DND-41 (cell line): Measurements from ENCODE around the gene MESP2.
A peak's percentile ranks its signal among the peaks of the same experiment; 100 is the strongest.

Experiments used
- ATAC-seq: fragments of 200-7000 bp; cut with Tn5 transposase; 3 replicates; pipeline ENCODE4 v1.9.1; 2021; ENCODE audit warnings: low read depth; ENCODE audit not compliant: insufficient read depth
- DNase-seq: peaks from one replicate; pipeline ENCODE4 v3.0.0-alpha.2; 2020
- H2AFZ ChIP-seq: 2 replicates; pipeline ENCODE4 v1.6.0; 2012; ENCODE audit warnings: low read depth, low read length
- H3K27ac ChIP-seq: 2 replicates; pipeline ENCODE4 v1.5.1; 2012; ENCODE audit warnings: low read length, inconsistent platforms
- H3K27me3 ChIP-seq: fragments of 200-600 bp; sonication (generic); 2 replicates; pipeline ENCODE4 v1.6.0; 2012; ENCODE audit warnings: low read length, mild to moderate bottlenecking, inconsistent platforms; ENCODE audit not compliant: insufficient read depth, poor library complexity
- H3K36me3 ChIP-seq: 2 replicates; pipeline ENCODE4 v1.5.1; 2012; ENCODE audit warnings: low read length, inconsistent platforms; ENCODE audit not compliant: insufficient read depth
- H3K4me1 ChIP-seq: 2 replicates; pipeline ENCODE4 v1.5.1; 2012; ENCODE audit warnings: mild to moderate bottlenecking, low read length; ENCODE audit not compliant: insufficient read depth
- H3K4me2 ChIP-seq: 2 replicates; pipeline ENCODE4 v1.6.0; 2012; ENCODE audit warnings: mild to moderate bottlenecking, moderate library complexity, low read length, inconsistent platforms; ENCODE audit not compliant: insufficient read depth
- H3K4me3 ChIP-seq, 2 experiments: fragments of 200-600 bp in 1 of 2; shearing (Covaris generic) in 1 of 2; 2 replicates each; pipeline ENCODE4 v1.5.1; 2012 to 2016; ENCODE audit warnings: inconsistent platforms in 2 of 2, low read length in 2 of 2, mild to moderate bottlenecking in 2 of 2, low read depth in 1 of 2, moderate library complexity in 1 of 2
- H3K79me2 ChIP-seq: 2 replicates; pipeline ENCODE4 v1.6.0; 2012; ENCODE audit warnings: low read length, inconsistent platforms; ENCODE audit not compliant: insufficient read depth
- H3K9ac ChIP-seq: 2 replicates; pipeline ENCODE4 v1.6.0; 2012; ENCODE audit warnings: low read depth, mild to moderate bottlenecking, inconsistent platforms, low read length, moderate library complexity
- H3K9me3 ChIP-seq: 2 replicates; pipeline ENCODE4 v1.5.1; 2012; ENCODE audit warnings: low read length, moderate library complexity, mild to moderate bottlenecking, inconsistent platforms; ENCODE audit not compliant: insufficient read depth, severe bottlenecking
- H4K20me1 ChIP-seq: 2 replicates; pipeline ENCODE4 v1.6.0; 2012; ENCODE audit warnings: low read length; ENCODE audit not compliant: insufficient read depth
- CTCF ChIP-seq: IDR thresholded peaks from 2 replicates; pipeline ENCODE4 v1.5.1; 2012; ENCODE audit warnings: borderline replicate concordance, low read length, moderate library complexity, mild to moderate bottlenecking; ENCODE audit not compliant: poor library complexity, severe bottlenecking; ENCODE audit errors: extremely low read depth
- EZH2 ChIP-seq: IDR thresholded peaks from 3 replicates; pipeline ENCODE4 v1.6.1; 2012; ENCODE audit warnings: borderline replicate concordance, low read depth, mild to moderate bottlenecking, moderate library complexity, low read length, inconsistent platforms; ENCODE audit not compliant: severe bottlenecking

The MESP2 gene

GRCh38 chr15:89772932-89773583, 3.1 kb upstream of the MESP2 start:
- Histone ChIP-seq H3K27me3 (no peaks in the 10 kb centered on the region), H3K79me2 (no peaks in the 10 kb centered on the region), H3K36me3 (no peaks in the 10 kb centered on the region), H3K4me1 (no peaks in the 10 kb centered on the region), H4K20me1 (no peaks in the 10 kb centered on the region), H3K27ac (no peak overlapping the region), H3K4me2 (no peak overlapping the region), H3K4me3 (no peak overlapping the region), H2AFZ (no peak overlapping the region), H3K9ac (no peak overlapping the region), H3K9me3 (no peaks in the 10 kb centered on the region)
- ATAC-seq: no peak
- no peak for DNase-seq
- TF ChIP-seq CTCF (peak; percentile 23), EZH2 (no peak)

- ATAC-seq: no peak
- H3K27ac ChIP-seq: no peak overlapping the region
These were observed 1.6 kb upstream of the MESP2 start for GRCh38 chr15:89774492-89774891.

GRCh38 chr15:89775815-89776214, 317 bp upstream of the MESP2 start:
- no peak overlapping the region for H2AFZ ChIP-seq
- no peak overlapping the region for H3K27ac ChIP-seq
- TF ChIP-seq CTCF (no peak), EZH2 (no peak)
- no peaks in the 10 kb centered on the region for H3K9me3 ChIP-seq
- DNase-seq (no peak), ATAC-seq (no peak)
- H3K36me3 ChIP-seq: no peaks in the 10 kb centered on the region
- H3K27me3 ChIP-seq: no peaks in the 10 kb centered on the region
- H3K9ac ChIP-seq: no peak overlapping the region
- H3K4me2 ChIP-seq: no peak overlapping the region
- H3K79me2 ChIP-seq: no peaks in the 10 kb centered on the region
- H3K4me3 ChIP-seq: no peak overlapping the region
- H4K20me1 ChIP-seq: no peaks in the 10 kb centered on the region
- no peaks in the 10 kb centered on the region for H3K4me1 ChIP-seq

More at GRCh38 chr15:89774492-89774891, 1.6 kb upstream of the MESP2 start:
- Histone ChIP-seq H3K79me2 (no peaks in the 10 kb centered on the region), H3K9me3 (no peaks in the 10 kb centered on the region), H3K4me2 (no peak overlapping the region), H3K9ac (no peak overlapping the region), H4K20me1 (no peaks in the 10 kb centered on the region), H3K4me3 (no peak overlapping the region), H2AFZ (no peak overlapping the region), H3K36me3 (no peaks in the 10 kb centered on the region), H3K4me1 (no peaks in the 10 kb centered on the region), H3K27me3 (no peaks in the 10 kb centered on the region)
- TF ChIP-seq EZH2: no peak
- no peak for TF ChIP-seq CTCF
- DNase-seq: no peak
